Gastroesophageal sphincter (tissue), 3 donors: ENCODE data around the gene FSTL5.

ENCODE experiments used
- POLR2A ChIP-seq, 2 donors: fragments of 450-650 bp; IDR thresholded peaks; one replicate each; pipeline ENCODE4 v1.6.1; 2017; ENCODE audit warnings: antibody characterized with exemption in 2 of 2, mild to moderate bottlenecking in 2 of 2, moderate library complexity in 1 of 2
- POLR2AphosphoS5 ChIP-seq: sonication (generic); formaldehyde crosslinking; IDR thresholded peaks from one replicate; pipeline ENCODE4 v1.6.1; 2017; ENCODE audit warnings: antibody characterized with exemption
- TF ChIP-seq, protein P1 (sequence below), 4 experiments: fragments of 200-600 bp in 2 of 4; fragments of 450-650 bp in 2 of 4; sonication (generic) in 1 of 4; IDR thresholded peaks; one replicate each; pipeline ENCODE4 v1.5.1; 2017 to 2019; ENCODE audit warnings: antibody characterized with exemption in 4 of 4, mild to moderate bottlenecking in 2 of 4, moderate library complexity in 2 of 4

DNA sequence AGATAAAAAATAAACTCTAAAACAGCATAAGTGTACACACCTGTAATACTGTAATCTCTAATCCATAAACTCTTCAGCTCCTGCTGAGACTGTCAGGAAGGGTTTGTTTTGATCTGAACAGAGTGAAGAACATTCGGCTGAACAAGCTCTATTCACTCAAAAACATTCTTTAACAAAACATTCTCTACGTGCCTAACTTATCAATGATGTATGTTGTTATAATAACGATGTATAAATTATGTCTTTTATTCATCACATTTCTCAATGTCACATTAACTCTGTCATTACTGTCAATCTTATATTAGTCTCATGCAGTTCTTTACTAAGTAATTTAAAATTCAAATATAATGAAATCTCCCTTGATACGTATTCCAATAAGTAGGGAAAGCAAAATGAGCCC, 280.6 kb downstream of the FSTL5 start:
- no peak for TF ChIP-seq POLR2A (IDR thresholded peaks at IDR 0.05)
- TF ChIP-seq, protein P1, sequence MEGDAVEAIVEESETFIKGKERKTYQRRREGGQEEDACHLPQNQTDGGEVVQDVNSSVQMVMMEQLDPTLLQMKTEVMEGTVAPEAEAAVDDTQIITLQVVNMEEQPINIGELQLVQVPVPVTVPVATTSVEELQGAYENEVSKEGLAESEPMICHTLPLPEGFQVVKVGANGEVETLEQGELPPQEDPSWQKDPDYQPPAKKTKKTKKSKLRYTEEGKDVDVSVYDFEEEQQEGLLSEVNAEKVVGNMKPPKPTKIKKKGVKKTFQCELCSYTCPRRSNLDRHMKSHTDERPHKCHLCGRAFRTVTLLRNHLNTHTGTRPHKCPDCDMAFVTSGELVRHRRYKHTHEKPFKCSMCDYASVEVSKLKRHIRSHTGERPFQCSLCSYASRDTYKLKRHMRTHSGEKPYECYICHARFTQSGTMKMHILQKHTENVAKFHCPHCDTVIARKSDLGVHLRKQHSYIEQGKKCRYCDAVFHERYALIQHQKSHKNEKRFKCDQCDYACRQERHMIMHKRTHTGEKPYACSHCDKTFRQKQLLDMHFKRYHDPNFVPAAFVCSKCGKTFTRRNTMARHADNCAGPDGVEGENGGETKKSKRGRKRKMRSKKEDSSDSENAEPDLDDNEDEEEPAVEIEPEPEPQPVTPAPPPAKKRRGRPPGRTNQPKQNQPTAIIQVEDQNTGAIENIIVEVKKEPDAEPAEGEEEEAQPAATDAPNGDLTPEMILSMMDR (IDR thresholded peaks at IDR 0.05), result no peak
- TF ChIP-seq POLR2AphosphoS5, result no peak
